NCI-H2196 treated with DMSO at 0.1 percent for 48 hours (cell line): ENCODE data around the gene EPB41L2.

ENCODE experiments used
- DNase-seq: peaks from one replicate; lab custom pipeline; 2025; ENCODE audit not compliant: unreplicated experiment; lab: John Stamatoyannopoulos, UW

The EPB41L2 gene

GRCh38 chr6:130841128-130841728, 221.8 kb downstream of the EPB41L2 start:
- no peak for DNase-seq

- no peak for DNase-seq
These were observed 223.0 kb downstream of the EPB41L2 start for GRCh38 chr6:130840050-130840449.

- DNase-seq, result no peak
These were observed 223.7 kb downstream of the EPB41L2 start for GRCh38 chr6:130839379-130839778.

- no peak for DNase-seq
These were observed 224.1 kb downstream of the EPB41L2 start for GRCh38 chr6:130838951-130839350.

GRCh38 chr6:130838250-130838860, 224.7 kb downstream of the EPB41L2 start:
- DNase-seq, result no peak

- DNase-seq, result no peak
These were observed 226.0 kb downstream of the EPB41L2 start for GRCh38 chr6:130837067-130837466.

GRCh38 chr6:130836055-130836640, 226.9 kb downstream of the EPB41L2 start:
- DNase-seq, result no peak

DNA sequence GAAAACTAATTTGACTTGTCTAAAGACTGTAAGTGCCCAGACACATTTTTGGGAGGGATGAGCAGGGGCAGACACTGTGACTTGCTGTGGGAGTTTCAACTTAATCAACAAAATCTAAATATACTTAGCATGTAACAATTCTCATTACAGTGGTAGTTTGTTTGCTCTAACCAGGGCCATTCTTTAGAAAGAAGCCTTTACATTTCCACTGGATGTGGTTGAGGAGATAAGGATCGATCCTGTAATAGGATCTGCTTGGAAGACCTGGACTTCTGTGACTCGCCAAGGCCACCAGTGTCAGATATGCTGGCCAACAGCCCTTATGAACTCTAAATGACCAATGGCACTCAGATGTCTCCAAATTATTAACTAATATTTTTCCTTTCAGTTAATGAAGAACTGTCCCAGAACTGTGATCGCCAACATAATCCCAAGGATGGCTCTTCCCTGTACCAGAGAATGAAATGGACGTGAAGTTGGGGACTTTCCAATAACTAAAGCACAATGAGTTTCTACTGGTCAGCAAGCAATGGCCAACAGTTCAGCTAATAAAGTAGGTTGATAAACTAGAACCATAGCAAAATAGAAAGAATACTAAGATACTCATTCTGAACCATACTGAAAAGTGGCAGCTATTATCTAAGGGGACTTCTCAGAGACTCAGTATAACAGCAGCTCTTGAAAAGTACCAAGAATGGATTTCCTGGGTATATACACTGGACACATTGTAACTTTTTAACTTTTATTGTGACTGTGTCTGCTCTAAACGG, 228.4 kb downstream of the EPB41L2 start:
- no peak for DNase-seq

DNA sequence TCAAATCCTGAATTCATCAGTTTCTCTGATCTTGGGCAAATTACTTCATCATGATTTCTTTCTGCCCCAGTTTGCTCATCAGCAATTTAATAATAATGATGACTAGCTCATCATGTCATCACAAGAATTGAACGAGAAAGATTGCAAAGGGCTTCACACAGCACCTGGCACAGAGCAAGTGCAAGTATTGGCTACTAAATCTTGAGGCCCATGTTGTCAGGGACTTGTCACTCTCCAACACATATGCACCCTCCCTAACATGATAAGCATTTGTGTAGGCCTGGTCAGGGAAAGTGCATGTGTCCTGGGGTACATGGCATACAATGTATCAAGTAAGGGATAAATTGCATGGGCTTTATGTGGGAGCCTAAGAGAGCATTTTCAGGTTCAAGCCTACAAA, 229.5 kb downstream of the EPB41L2 start:
- no peak for DNase-seq

DNA sequence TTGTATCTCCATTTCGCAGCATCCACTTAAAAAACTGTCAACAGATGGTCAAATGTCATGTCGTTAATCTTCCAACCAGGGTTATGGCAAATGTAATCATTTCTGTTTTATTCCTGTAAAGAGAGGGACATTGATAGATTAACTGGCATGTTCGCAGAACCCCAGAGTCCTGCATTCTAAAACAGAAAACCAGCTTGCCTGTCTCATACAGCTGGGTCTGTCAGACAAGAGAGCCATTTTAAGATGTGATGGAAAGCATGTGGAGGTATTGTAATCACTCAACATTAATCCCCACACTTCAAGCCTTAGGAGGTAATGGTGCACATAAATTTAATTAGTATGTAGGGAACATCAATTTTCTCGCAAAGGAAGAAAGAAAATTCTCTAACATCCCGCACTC, 231.4 kb downstream of the EPB41L2 start:
- DNase-seq, result no peak

DNA sequence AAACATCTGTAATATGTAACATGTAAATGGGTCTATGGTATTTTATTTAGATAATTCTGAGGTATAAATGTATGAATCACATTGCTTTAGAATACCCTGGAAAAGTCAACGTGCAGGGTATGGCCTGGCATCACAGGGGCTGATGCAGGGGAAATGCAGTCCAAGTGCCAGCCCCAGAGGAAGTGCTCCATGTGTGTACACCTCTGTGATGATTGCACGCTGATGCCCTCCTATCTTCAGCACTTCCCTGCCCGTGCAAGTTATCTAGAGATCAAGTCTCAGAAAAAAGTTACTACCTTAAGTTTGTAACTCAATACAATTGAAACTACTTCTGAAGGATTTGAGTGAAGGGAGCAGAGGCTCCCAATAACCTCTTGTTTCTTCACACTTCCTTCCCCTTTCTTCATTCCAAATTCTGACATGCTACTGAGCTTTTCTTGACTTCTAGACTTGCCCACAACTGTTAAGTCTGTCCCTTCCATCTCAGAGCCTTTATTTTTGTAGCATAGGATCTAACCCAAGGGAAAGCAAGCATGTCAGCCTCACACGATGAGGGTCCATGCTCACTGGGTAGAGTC, 233.6 kb downstream of the EPB41L2 start:
- DNase-seq, result no peak

GRCh38 chr6:130827247-130828149, 235.5 kb downstream of the EPB41L2 start, which contains the start of gene SMLR1:
Gene SMLR1 (plus strand): TSS chr6:130827406. CDS start chr6:130827414, 8 bp downstream.
- no peak for DNase-seq

GRCh38 chr6:130826442-130827246, 236.4 kb downstream of the EPB41L2 start:
- no peak for DNase-seq

DNA sequence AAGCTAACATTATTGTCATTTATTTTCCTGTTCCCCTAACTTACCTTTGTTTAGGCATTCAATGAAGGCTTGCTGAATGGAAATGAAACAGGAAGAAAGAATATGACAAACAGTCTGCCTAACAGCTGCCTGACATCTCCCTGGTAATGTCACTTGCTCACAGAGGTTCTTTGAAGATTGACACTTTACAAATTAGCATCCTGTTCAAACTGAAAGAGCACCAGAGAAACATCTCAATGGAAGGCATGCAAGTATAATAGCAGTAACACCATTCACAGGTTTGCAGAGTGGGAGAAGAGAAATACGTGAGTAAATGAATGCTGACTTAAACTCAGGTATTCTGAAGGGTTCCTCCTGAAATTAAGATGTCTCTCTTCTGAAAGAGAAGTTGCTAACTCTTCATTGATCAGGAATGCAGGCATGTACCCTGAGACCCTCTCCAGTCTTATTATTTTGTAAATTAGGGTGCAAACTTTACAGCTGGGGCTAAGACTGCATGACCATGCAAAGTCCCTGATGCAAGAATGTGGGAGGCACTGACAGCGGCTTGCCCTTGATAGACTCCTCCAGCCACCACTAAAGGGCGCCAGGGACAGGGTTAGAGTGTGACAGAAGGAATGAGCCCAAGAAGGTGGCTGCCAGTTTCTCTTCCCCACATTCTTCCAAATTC, 237.1 kb downstream of the EPB41L2 start:
- DNase-seq, result no peak

- no peak for DNase-seq
These were observed 237.9 kb downstream of the EPB41L2 start for GRCh38 chr6:130824978-130825694.

- no peak for DNase-seq
These were observed 240.3 kb downstream of the EPB41L2 start for GRCh38 chr6:130822736-130823135.

DNA sequence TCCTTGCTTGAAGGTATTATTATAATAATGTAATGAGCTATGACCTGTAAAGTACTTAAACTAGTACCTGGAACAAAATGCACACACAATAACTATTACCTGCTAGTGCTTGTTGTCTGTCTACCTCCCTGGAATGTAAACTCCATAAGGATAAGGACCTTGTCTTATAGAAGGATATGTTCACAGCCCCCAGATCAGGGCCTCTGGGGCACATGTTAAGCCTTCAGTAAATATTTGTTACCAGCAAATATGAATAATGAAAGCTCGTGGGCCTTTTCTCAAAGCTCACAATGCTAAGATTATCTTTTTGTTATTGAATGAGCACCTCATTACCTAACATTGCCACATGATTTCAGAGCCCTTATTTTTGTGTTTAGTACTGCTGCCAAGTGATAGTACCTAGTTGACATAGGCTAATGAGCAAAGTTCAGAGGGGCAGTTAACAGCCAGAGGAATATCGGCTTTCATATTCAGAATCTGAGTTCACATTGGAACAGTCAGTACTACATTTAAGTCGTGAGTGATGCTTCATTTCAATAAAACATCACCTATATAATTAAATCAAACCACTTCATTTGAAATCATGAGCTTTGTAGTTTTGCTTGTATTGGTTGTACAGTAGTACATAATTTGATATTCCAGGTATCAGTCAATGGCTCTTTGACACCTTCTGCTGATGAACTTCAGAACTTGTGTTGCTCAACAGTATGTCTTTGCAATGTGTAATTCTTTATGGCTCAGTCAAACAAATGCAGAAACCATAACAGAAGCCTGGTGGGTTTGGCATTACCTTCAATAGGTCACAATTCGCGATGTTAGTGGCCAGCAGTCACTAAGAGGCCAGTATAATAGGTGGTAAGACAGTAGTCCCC, 247.6 kb downstream of the EPB41L2 start:
- no peak for DNase-seq
